Gastroesophageal sphincter (tissue), 4 donors: ENCODE results near the gene ZNF12. TPM values are rescaled to one million over a fixed set of nuclear protein-coding genes. Genes with fewer than 3 reads are reported as not detected.
"Not testable (repeated sequence)": the region's sequence is repeated elsewhere in the genome, so short reads cannot be mapped to it uniquely, and the experiment has no call there.

Experiments
- ATAC-seq: fragments of 150-250 bp; one replicate; pipeline ENCODE4 v1.9.1; 2016; ENCODE audit warnings: mild to moderate bottlenecking, moderate library complexity
- H3K27ac ChIP-seq, 4 donors: fragments of 200-600 bp; sonication (generic) in 3 of 4; 1 replicate in 3 of 4; 2 replicates in 1 of 4; pipeline ENCODE4 v1.5.1; 2016 to 2019
- H3K27me3 ChIP-seq: fragments of 200-600 bp; sonication (generic); one replicate; pipeline ENCODE4 v1.5.1; 2019
- H3K36me3 ChIP-seq, 2 donors: fragments of 200-600 bp; sonication (generic); one replicate each; pipeline ENCODE4 v1.5.1; 2019; ENCODE audit warnings: control low read depth in 1 of 2
- H3K4me1 ChIP-seq, 3 donors: fragments of 200-600 bp; sonication (generic); 1 replicate in 2 of 3; 2 replicates in 1 of 3; pipeline ENCODE4 v1.5.1; 2016 to 2019; ENCODE audit warnings: control low read depth in 2 of 3
- H3K4me3 ChIP-seq, 2 donors: fragments of 200-600 bp; sonication (generic); one replicate each; pipeline ENCODE4 v1.5.1; 2019; ENCODE audit warnings: mild to moderate bottlenecking in 1 of 2, moderate library complexity in 1 of 2
- H3K9me3 ChIP-seq, 3 donors: fragments of 200-600 bp; sonication (generic); one replicate each; pipeline ENCODE4 v1.5.1; 2017 to 2019; ENCODE audit warnings: control low read depth in 2 of 3
- CTCF ChIP-seq, 4 experiments: fragments of 200-600 bp in 2 of 4; fragments of 450-650 bp in 2 of 4; sonication (generic) in 1 of 4; IDR thresholded peaks; one replicate each; pipeline ENCODE4 v1.5.1; 2017 to 2019; ENCODE audit warnings: antibody characterized with exemption in 4 of 4, mild to moderate bottlenecking in 2 of 4, moderate library complexity in 2 of 4
- EP300 ChIP-seq: sonication (generic); formaldehyde crosslinking; IDR thresholded peaks from one replicate; pipeline ENCODE4 v1.6.1; 2017; ENCODE audit warnings: antibody characterized with exemption, mild to moderate bottlenecking
- POLR2A ChIP-seq, 2 donors: fragments of 450-650 bp; IDR thresholded peaks; one replicate each; pipeline ENCODE4 v1.6.1; 2017; ENCODE audit warnings: antibody characterized with exemption in 2 of 2, mild to moderate bottlenecking in 2 of 2, moderate library complexity in 1 of 2
- POLR2AphosphoS5 ChIP-seq: sonication (generic); formaldehyde crosslinking; IDR thresholded peaks from one replicate; pipeline ENCODE4 v1.6.1; 2017; ENCODE audit warnings: antibody characterized with exemption
- WGBS, 2 donors: methylation state at CpG; one replicate each; pipeline ENCODE4 v1.1.5; 2018; ENCODE audit warnings: low coverage in 1 of 2; 5-methylcytosine and 5-hydroxymethylcytosine counted together
- total RNA-seq, 4 donors: library from RNA; depleted of rRNA; stranded (reverse); fragments of >200 nt; gene quantifications; one replicate each; pipeline ENCODE4 v1.1.0, GENCODE V29; 2016

Gene ZNF12
- total RNA-seq, 4 donors from 2014 or later = 22.4 to 33.9 (median 24.5) TPM

DNA sequence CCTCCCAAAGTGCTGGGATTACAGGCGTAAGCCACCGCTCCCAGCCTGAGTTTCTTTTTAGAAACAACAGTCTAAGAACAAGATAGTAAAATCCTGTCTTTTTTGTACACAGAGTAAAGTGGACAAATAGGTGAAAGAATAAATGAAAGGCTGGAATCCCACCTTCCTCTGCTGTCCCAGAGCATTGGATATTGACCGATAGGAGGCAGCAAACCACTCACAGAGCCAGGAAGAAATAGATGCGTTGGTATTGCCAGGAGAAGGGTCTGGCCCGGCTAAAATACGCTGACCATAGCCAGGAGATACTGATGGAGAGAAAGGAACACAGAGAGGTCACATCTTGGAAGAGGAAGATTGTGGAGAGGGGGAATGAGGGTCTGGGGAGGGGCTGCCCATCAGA is 11.4 kb upstream of the ZNF12 start:
- no peak for TF ChIP-seq CTCF (IDR thresholded peaks at IDR 0.05)
- TF ChIP-seq POLR2AphosphoS5 = no peak
- no peak for TF ChIP-seq EP300
- no peak for TF ChIP-seq POLR2A (IDR thresholded peaks at IDR 0.05)
- Histone ChIP-seq H3K36me3 (no peaks in the 10 kb centered on the region), H3K4me1 (no peaks in the 10 kb centered on the region), H3K27ac (no peak overlapping the region), H3K27me3 (peaks cover 3% of the 10 kb centered on the region), H3K9me3 (no peaks in the 10 kb centered on the region), H3K4me3 (no peak overlapping the region)
- WGBS, 2 donors = 55 to 100% methylated on average over 1 to 6 of the region's 6 CpGs
- no peak for ATAC-seq

GRCh38 chr7:6715898-6716297 is 9.2 kb upstream of the ZNF12 start:
- not testable (repeated sequence) for H3K9me3 ChIP-seq, H3K4me1 ChIP-seq, H3K27me3 ChIP-seq, ATAC-seq, H3K4me3 ChIP-seq, H3K27ac ChIP-seq, H3K36me3 ChIP-seq
- 71% methylated on average over 7 of the region's 9 CpGs; no CpG with 5 or more reads in 1 of the 2 donors for WGBS, 2 donors

GRCh38 chr7:6714360-6714759 is 7.6 kb upstream of the ZNF12 start:
- Histone ChIP-seq H3K36me3 (no peaks in the 10 kb centered on the region), H3K27ac (no peak overlapping the region), H3K9me3 (no peaks in the 10 kb centered on the region), H3K4me1 (no peaks in the 10 kb centered on the region), H3K27me3 (no peaks in the 10 kb centered on the region), H3K4me3 (no peak overlapping the region)
- ATAC-seq = no peak
- 100% methylated on average over 1 of the region's 5 CpGs; no CpG with 5 or more reads in 1 of the 2 donors for WGBS, 2 donors
- no peak for TF ChIP-seq POLR2A (IDR thresholded peaks at IDR 0.05)
- no peak for TF ChIP-seq POLR2AphosphoS5
- TF ChIP-seq EP300 = no peak
- TF ChIP-seq CTCF (IDR thresholded peaks at IDR 0.05) = no peak

GRCh38 chr7:6709808-6710207 is 3.1 kb upstream of the ZNF12 start:
- 90 to 95% methylated on average over 2 to 4 of the region's 6 CpGs for WGBS, 2 donors
- TF ChIP-seq POLR2A (IDR thresholded peaks at IDR 0.05) (no peak), POLR2AphosphoS5 (no peak), CTCF (IDR thresholded peaks at IDR 0.05) (no peak), EP300 (no peak)
- H3K27me3 ChIP-seq = no peaks in the 10 kb centered on the region
- H3K36me3 ChIP-seq = peaks cover 0 to 6% of the 10 kb centered on the region in 2 donors
- peaks cover 4 to 19% (median 11%) of the 10 kb centered on the region in 3 donors for H3K4me1 ChIP-seq
- H3K27ac ChIP-seq = no peak overlapping the region
- ATAC-seq = no peak
- no peaks in the 10 kb centered on the region for H3K9me3 ChIP-seq
- H3K4me3 ChIP-seq = no peak overlapping the region

DNA sequence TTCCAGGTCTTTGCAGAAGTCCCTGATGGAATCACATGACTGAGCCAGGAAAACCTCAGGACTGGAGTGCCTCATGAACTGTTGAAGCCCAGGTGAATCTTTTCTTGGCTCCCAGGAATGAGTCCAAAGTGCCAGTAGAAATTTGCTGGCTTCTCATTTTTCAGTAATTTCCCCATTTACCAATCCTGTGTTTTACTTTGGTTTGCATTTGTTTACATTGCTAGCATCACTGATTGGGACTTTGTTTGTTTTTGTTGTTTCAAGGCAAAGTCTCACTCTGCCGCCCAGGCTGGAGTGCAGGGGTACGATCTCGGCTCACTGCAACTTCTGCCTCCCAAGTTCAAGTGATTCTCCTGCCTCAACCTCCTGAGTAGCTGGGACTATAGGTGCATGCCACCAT is 1.6 kb upstream of the ZNF12 start:
- WGBS, 2 donors = 81 to 92% methylated on average over 2 to 3 of the region's 3 CpGs
- Histone ChIP-seq H3K4me3 (no peak overlapping the region), H3K36me3 (peaks cover 0 to 19% of the 10 kb centered on the region in 2 donors), H3K9me3 (no peaks in the 10 kb centered on the region), H3K27ac (no peak overlapping the region), H3K4me1 (peaks cover 4 to 30% (median 21%) of the 10 kb centered on the region in 3 donors), H3K27me3 (no peaks in the 10 kb centered on the region)
- TF ChIP-seq EP300 = no peak
- TF ChIP-seq POLR2AphosphoS5 = no peak
- no peak for TF ChIP-seq CTCF (IDR thresholded peaks at IDR 0.05)
- no peak for TF ChIP-seq POLR2A (IDR thresholded peaks at IDR 0.05)
- ATAC-seq = no peak
